GF-D8 (cell line): ENCODE data around the gene EXOC3L4.
"Not testable (repeated sequence)": the region's sequence is repeated elsewhere in the genome, so short reads cannot be mapped to it uniquely, and the experiment has no call there.

Experiments
- DNase-seq: peaks from one replicate; lab custom pipeline; 2025; lab: John Stamatoyannopoulos, UW

EXOC3L4 gene

GRCh38 chr14:103105580-103106150 lies 11.1 kb downstream of the EXOC3L4 start:
- DNase-seq = no peak

- no peak for DNase-seq
These were observed 12.9 kb downstream of the EXOC3L4 start for GRCh38 chr14:103107455-103107854.

- DNase-seq = no peak
These were observed 13.6 kb downstream of the EXOC3L4 start for GRCh38 chr14:103107941-103108748.

- peak; percentile 15 for DNase-seq
These were observed 14.3 kb downstream of the EXOC3L4 start for GRCh38 chr14:103108749-103109207.

- DNase-seq = no peak
These were observed 15.3 kb downstream of the EXOC3L4 start for GRCh38 chr14:103109535-103110441.

- DNase-seq = no peak
These were observed 16.2 kb downstream of the EXOC3L4 start for GRCh38 chr14:103110681-103111231.

- DNase-seq = no peak
These were observed 16.8 kb downstream of the EXOC3L4 start for GRCh38 chr14:103111232-103111868.

- DNase-seq = no peak
These were observed 18.1 kb downstream of the EXOC3L4 start for GRCh38 chr14:103112400-103113243.

- no peak for DNase-seq
These were observed 18.8 kb downstream of the EXOC3L4 start for GRCh38 chr14:103113303-103113702.

GRCh38 chr14:103113774-103114173 lies 19.2 kb downstream of the EXOC3L4 start:
- DNase-seq = no peak

GRCh38 chr14:103115086-103115679 lies 20.7 kb downstream of the EXOC3L4 start:
- not testable (repeated sequence) for DNase-seq

GRCh38 chr14:103115845-103116572 lies 21.5 kb downstream of the EXOC3L4 start:
- DNase-seq = no peak

- DNase-seq = no peak
These were observed 22.1 kb downstream of the EXOC3L4 start for GRCh38 chr14:103116636-103117035.

GRCh38 chr14:103117499-103117898 lies 23.0 kb downstream of the EXOC3L4 start:
- DNase-seq = not testable (repeated sequence)

- peak; percentile 65 for DNase-seq
These were observed 23.6 kb downstream of the EXOC3L4 start for GRCh38 chr14:103118018-103118662.

- peak; percentile 66 for DNase-seq
These were observed 24.3 kb downstream of the EXOC3L4 start for GRCh38 chr14:103118663-103119404.

GRCh38 chr14:103119527-103119926 lies 25.0 kb downstream of the EXOC3L4 start:
- DNase-seq = not testable (repeated sequence)

GRCh38 chr14:103121121-103121845 lies 26.8 kb downstream of the EXOC3L4 start:
- DNase-seq = peak; percentile 65
